ENCODE results near the gene FKBP7.

DNA sequence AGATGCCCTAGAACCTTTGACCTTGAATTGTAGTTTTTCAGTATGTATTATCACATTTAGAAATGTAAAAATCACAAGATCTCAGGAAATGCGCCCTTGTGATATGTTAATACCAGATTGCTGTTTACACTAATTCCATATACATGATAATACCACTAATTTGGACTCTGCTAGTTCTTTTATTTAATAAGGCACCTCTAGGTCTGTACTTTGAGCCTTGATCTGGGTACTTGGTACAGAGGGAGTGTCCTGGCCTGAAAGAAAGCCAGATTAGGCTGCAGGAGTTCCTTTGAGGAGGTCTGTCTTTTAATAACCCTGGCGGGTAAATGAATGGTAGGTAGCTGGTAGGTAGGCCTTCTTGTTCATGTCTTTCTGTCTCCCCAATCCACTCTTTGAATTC, 28.1 kb upstream of the FKBP7 start:
- TF ChIP-seq POLR2A (IDR thresholded peaks at IDR 0.05; ENCODE audit: low read depth, low read length) (no peak), POLR2AphosphoS5 (IDR thresholded peaks at IDR 0.05; ENCODE audit: low read depth, low read length) (no peak), TAF1 (IDR thresholded peaks at IDR 0.05; ENCODE audit: borderline replicate concordance, low read depth, low read length) (no peak)

Data from GM12892 (cell line).